HepG2 (cell line): ENCODE data around the gene SLC11A1. TPM values are rescaled to one million over a fixed set of nuclear protein-coding genes. Genes with fewer than 3 reads are reported as not detected.

Source experiments
- IRF9 ChIP-seq: sonication (generic); formaldehyde crosslinking; IDR thresholded peaks from 2 replicates; pipeline ENCODE4 v1.8.0; 2022; ENCODE audit warnings: missing genetic modification reagents, mild to moderate bottlenecking, borderline replicate concordance
- NAIF1 ChIP-seq: sonication (generic); formaldehyde crosslinking; IDR thresholded peaks from 2 replicates; pipeline ENCODE4 v1.5.0; 2020; ENCODE audit warnings: mild to moderate bottlenecking, missing genetic modification reagents, borderline replicate concordance
- PAX8 ChIP-seq: sonication (generic); formaldehyde crosslinking; IDR thresholded peaks from 2 replicates; pipeline ENCODE4 v1.8.0; 2022; ENCODE audit warnings: mild to moderate bottlenecking, missing genetic modification reagents, borderline replicate concordance
- SSRP1 ChIP-seq: IDR thresholded peaks from 2 replicates; pipeline ENCODE4 v1.6.1; 2016; ENCODE audit warnings: control low read depth
- TBX3 ChIP-seq: fragments of 450-650 bp; IDR thresholded peaks from 2 replicates; pipeline ENCODE4 v1.6.1; 2017; ENCODE audit warnings: antibody characterized with exemption, mild to moderate bottlenecking, inconsistent platforms, borderline replicate concordance
- TMF1 ChIP-seq: sonication (generic); formaldehyde crosslinking; IDR thresholded peaks from 2 replicates; pipeline ENCODE4 v1.8.1; 2022; ENCODE audit warnings: low read depth, missing genetic modification reagents
- ZBTB1 ChIP-seq: sonication (generic); formaldehyde crosslinking; IDR thresholded peaks from 2 replicates; pipeline ENCODE4 v1.4.0; 2020; ENCODE audit warnings: missing genetic modification reagents, borderline replicate concordance
- ZHX1 ChIP-seq: sonication (generic); formaldehyde crosslinking; IDR thresholded peaks from 2 replicates; pipeline ENCODE4 v1.8.1; 2022; ENCODE audit warnings: low read depth, mild to moderate bottlenecking, missing genetic modification reagents
- ZNF143 ChIP-seq: sonication (generic); formaldehyde crosslinking; IDR thresholded peaks from 2 replicates; pipeline ENCODE4 v1.4.0; 2020; ENCODE audit warnings: missing genetic modification reagents
- ZNF160 ChIP-seq: sonication (generic); formaldehyde crosslinking; IDR thresholded peaks from 2 replicates; pipeline ENCODE4 v1.8.0; 2022; ENCODE audit warnings: mild to moderate bottlenecking, inconsistent platforms, missing genetic modification reagents
- ZNF276 ChIP-seq: sonication (generic); formaldehyde crosslinking; IDR thresholded peaks from 2 replicates; pipeline ENCODE4 v1.4.0; 2020; ENCODE audit warnings: mild to moderate bottlenecking, low read depth, missing genetic modification reagents
- ZNF530 ChIP-seq: sonication (generic); formaldehyde crosslinking; IDR thresholded peaks from 2 replicates; pipeline ENCODE4 v1.5.0; 2020; ENCODE audit warnings: low read depth, mild to moderate bottlenecking, missing genetic modification reagents
- ZNF773 ChIP-seq: sonication (generic); formaldehyde crosslinking; IDR thresholded peaks from 2 replicates; pipeline ENCODE4 v1.4.0; 2020; ENCODE audit warnings: missing genetic modification reagents, borderline replicate concordance
- polyA plus RNA-seq, 8 experiments: library from polyadenylated mRNA; depleted of rRNA in 3 of 8; stranded (reverse) in 7 of 8; unstranded in 1 of 8; fragments of >200 nt; fragmentation: Illumina TruSeq in 4 of 8; extraction: Trizol in 4 of 8; gene quantifications; 2 replicates each; pipeline versions ENCODE4 v1.2.1 to v1.2.3, GENCODE V29; 2011 to 2016; ENCODE audit warnings: low read depth in 4 of 8, missing spikeins in 1 of 8, mixed read lengths in 1 of 8; ENCODE audit not compliant: insufficient read depth in 1 of 8
- total RNA-seq, 5 experiments: library from RNA; depleted of rRNA; stranded (reverse); fragments of >200 nt; fragmentation: Illumina TruSeq; extraction: Trizol; gene quantifications; 2 replicates each; pipeline ENCODE4 v1.2.3, GENCODE V29; 2016; ENCODE audit warnings: low read depth in 1 of 5
- TF ChIP-seq, protein P1 (sequence below): sonication (generic); formaldehyde crosslinking; IDR thresholded peaks from 2 replicates; pipeline ENCODE4 v1.8.0; 2022; ENCODE audit warnings: mild to moderate bottlenecking, missing genetic modification reagents
- TF ChIP-seq, protein P2 (sequence below): sonication (generic); formaldehyde crosslinking; IDR thresholded peaks from 2 replicates; pipeline ENCODE4 v1.5.0; 2020; ENCODE audit warnings: mild to moderate bottlenecking, missing genetic modification reagents

SLC11A1 gene
- total and polyA plus RNA-seq, 2 of the 13 experiments (the other 11 are each of a cell fraction or from before 2014, with no cell fraction given) = 0.33 to 2.3 TPM

DNA sequence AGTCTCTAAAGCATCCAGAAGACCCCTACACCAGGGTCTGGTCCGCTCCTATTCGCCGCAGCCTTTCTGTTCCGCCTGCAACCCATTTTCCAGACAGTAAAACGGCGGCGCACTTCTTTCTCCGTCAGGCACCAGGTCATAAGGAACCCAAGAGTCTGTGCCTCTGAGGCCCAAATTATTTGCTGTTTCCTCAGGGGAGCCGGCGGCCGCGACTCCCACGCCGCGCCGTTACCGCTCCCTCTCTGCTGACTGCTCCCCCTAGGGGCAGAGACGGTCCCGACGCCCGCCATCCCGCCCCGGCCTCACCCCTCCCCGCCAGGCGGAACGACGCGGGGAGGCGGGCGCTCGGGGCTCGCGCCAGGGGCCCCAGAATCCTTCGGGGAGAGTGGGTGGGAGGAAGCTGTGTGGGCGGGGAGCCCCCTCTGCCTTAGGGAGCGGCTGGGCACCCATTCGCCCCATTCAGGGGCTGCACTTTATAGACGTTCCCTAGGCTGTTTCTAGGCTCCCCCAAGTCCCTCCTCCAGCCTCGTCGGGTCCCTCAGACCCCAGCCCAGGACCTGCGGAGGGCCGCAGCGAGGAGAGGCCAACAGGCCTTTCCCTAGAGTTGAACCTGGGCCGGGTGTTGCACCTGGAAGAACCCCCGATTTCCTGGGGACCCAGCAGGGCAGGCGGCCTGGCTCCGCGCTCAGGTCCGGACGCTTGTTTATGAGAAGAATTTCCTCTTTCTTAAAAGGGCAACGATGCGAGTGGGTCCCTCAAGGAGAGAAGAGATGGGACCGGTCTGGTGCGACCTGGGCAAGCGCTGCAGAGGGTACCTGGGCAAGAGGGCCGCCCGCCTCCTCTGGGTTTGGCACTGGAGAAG is 14.0 kb downstream of the SLC11A1 start (continued):
- TF ChIP-seq ZHX1 (CRISPR knock-in tag) = peak; percentile 54; the same call in 1 of the 2 replicates
- TF ChIP-seq ZNF530 (CRISPR knock-in tag) = no peak
- peak; percentile 78; the same call in 1 of the 2 replicates for TF ChIP-seq ZNF276
- peak; percentile 64; the same call in 1 of the 2 replicates for TF ChIP-seq TBX3
- peak; percentile 83; the same call in 1 of the 2 replicates for TF ChIP-seq ZNF160 (CRISPR knock-in tag)
- no peak for TF ChIP-seq ZNF773 (CRISPR knock-in tag)
- TF ChIP-seq ZBTB1 (CRISPR knock-in tag) = no peak
- TF ChIP-seq, protein P1, sequence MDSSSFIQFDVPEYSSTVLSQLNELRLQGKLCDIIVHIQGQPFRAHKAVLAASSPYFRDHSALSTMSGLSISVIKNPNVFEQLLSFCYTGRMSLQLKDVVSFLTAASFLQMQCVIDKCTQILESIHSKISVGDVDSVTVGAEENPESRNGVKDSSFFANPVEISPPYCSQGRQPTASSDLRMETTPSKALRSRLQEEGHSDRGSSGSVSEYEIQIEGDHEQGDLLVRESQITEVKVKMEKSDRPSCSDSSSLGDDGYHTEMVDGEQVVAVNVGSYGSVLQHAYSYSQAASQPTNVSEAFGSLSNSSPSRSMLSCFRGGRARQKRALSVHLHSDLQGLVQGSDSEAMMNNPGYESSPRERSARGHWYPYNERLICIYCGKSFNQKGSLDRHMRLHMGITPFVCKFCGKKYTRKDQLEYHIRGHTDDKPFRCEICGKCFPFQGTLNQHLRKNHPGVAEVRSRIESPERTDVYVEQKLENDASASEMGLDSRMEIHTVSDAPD = peak; percentile 64
- peak; percentile 80; the same call in 1 of the 2 replicates for TF ChIP-seq NAIF1
- TF ChIP-seq, protein P2, sequence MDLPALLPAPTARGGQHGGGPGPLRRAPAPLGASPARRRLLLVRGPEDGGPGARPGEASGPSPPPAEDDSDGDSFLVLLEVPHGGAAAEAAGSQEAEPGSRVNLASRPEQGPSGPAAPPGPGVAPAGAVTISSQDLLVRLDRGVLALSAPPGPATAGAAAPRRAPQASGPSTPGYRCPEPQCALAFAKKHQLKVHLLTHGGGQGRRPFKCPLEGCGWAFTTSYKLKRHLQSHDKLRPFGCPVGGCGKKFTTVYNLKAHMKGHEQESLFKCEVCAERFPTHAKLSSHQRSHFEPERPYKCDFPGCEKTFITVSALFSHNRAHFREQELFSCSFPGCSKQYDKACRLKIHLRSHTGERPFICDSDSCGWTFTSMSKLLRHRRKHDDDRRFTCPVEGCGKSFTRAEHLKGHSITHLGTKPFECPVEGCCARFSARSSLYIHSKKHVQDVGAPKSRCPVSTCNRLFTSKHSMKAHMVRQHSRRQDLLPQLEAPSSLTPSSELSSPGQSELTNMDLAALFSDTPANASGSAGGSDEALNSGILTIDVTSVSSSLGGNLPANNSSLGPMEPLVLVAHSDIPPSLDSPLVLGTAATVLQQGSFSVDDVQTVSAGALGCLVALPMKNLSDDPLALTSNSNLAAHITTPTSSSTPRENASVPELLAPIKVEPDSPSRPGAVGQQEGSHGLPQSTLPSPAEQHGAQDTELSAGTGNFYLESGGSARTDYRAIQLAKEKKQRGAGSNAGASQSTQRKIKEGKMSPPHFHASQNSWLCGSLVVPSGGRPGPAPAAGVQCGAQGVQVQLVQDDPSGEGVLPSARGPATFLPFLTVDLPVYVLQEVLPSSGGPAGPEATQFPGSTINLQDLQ (CRISPR knock-in tag) = peak; percentile 70
- TF ChIP-seq IRF9 (CRISPR knock-in tag) = peak; percentile 90
- TF ChIP-seq SSRP1 (CRISPR knock-in tag) = no peak
- TF ChIP-seq TMF1 = no peak; the same call in none of the 2 replicates
- peak; percentile 87 for TF ChIP-seq ZNF143 (CRISPR knock-in tag)
- TF ChIP-seq PAX8 (CRISPR knock-in tag) = peak; percentile 53; the same call in 1 of the 2 replicates
